ENCODE data around the gene FMO4.
A peak's percentile ranks its signal among the peaks of the same experiment; 100 is the strongest.

FMO4 gene

DNA sequence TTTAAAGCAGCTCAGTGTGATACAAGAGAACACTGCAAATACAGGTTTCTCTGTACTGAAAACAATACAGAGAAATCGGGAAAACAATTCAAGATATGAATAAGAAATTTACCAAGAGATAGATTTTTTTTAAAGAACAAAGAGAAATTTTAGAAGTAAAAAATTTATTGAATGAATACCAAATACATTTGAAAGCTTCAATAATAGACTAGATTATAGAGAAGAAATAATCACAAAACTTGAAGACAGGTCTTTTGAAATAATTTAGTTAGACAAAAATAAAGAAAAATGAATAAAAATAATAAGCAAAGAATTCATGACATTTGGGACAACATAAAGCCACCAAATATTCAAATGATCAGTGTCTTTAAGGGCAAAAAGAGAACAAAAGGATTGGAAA, 13.6 kb upstream of the FMO4 start:
- TF ChIP-seq, protein P1, sequence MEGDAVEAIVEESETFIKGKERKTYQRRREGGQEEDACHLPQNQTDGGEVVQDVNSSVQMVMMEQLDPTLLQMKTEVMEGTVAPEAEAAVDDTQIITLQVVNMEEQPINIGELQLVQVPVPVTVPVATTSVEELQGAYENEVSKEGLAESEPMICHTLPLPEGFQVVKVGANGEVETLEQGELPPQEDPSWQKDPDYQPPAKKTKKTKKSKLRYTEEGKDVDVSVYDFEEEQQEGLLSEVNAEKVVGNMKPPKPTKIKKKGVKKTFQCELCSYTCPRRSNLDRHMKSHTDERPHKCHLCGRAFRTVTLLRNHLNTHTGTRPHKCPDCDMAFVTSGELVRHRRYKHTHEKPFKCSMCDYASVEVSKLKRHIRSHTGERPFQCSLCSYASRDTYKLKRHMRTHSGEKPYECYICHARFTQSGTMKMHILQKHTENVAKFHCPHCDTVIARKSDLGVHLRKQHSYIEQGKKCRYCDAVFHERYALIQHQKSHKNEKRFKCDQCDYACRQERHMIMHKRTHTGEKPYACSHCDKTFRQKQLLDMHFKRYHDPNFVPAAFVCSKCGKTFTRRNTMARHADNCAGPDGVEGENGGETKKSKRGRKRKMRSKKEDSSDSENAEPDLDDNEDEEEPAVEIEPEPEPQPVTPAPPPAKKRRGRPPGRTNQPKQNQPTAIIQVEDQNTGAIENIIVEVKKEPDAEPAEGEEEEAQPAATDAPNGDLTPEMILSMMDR (IDR thresholded peaks at IDR 0.05; ENCODE audit: low read depth, low read length): no peak
- TF ChIP-seq MYC (IDR thresholded peaks at IDR 0.05; ENCODE audit: low read depth, low read length) (no peak), POLR2A (IDR thresholded peaks at IDR 0.05; ENCODE audit: extremely low read depth, insufficient read length) (no peak)
- TF ChIP-seq, protein P2, sequence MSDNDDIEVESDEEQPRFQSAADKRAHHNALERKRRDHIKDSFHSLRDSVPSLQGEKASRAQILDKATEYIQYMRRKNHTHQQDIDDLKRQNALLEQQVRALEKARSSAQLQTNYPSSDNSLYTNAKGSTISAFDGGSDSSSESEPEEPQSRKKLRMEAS (IDR thresholded peaks at IDR 0.05; ENCODE audit: low read depth, low read length): no peak
- DNase-seq (ENCODE audit: low read depth): no peak
- no peak overlapping the region for H3K4me3 ChIP-seq (ENCODE audit: low read depth, low read length)

DNA sequence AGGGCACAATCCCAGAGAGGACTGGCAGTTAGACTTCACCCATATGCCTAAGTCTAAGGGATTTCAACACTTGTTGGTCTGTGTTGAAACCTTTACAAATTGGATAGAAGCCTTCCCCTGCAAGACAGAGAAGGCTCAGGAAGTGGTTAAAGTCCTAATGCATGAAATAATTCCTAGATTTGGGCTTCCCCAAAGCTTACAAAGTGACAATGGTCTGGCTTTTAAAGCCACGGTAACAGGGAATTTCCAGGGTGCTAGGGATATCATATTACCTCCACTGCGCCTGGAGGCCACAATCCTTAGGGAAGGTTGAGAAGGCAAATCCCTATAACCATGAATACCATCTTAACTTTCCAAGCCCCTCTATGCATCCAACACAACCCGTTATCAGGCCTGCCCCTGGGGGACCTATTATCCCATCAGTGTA, 3.3 kb upstream of the FMO4 start:
- no peak overlapping the region for H3K4me3 ChIP-seq (ENCODE audit: low read depth, low read length)
- peak; percentile 32 for DNase-seq (ENCODE audit: low read depth)
- TF ChIP-seq MYC (IDR thresholded peaks at IDR 0.05; ENCODE audit: low read depth, low read length) (no peak), POLR2A (IDR thresholded peaks at IDR 0.05; ENCODE audit: extremely low read depth, insufficient read length) (no peak)
- TF ChIP-seq, protein P1 (IDR thresholded peaks at IDR 0.05; ENCODE audit: low read depth, low read length): no peak
- TF ChIP-seq, protein P2 (IDR thresholded peaks at IDR 0.05; ENCODE audit: low read depth, low read length): no peak

DNA sequence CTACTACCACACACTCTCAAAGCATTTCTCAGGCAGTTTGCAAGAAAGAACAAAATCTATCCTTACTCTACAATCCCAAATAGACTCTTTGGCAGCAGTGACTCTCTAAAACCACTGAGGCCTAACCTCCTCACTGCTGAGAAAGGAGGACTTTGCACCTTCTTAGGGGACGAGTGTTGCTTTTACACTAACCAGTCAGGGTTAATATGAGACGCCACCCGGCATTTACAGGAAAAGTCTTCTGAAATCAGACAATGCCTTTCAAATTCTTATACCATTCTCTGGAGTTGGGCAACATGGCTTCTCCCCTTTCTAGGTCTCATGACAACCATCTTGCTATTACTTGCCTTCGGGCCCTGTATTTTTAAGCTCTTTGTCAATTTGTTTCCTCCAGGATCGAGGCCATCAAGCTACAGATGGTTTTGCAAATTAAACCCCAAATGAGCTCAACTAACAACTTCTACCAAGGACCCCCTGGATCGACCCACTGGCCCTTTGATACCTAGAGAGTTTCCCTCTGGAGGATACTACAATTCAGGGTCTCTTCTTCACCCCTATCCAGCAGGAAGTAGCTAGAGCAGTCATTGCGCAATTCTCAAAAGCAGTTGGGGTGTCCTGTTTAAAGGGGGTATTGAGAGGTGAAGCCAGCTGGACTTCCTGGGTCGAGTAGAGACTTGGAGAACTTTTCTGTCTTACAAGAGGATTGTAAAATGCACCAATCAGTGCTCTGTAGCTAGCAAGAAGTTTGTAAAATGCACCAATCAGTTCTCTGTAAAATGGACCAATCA, 2.0 kb upstream of the FMO4 start:
- H3K4me3 ChIP-seq (ENCODE audit: low read depth, low read length): no peak overlapping the region
- DNase-seq (ENCODE audit: low read depth): no peak
- no peak for TF ChIP-seq POLR2A (IDR thresholded peaks at IDR 0.05; ENCODE audit: extremely low read depth, insufficient read length)
- TF ChIP-seq, protein P2 (IDR thresholded peaks at IDR 0.05; ENCODE audit: low read depth, low read length): no peak
- no peak for TF ChIP-seq MYC (IDR thresholded peaks at IDR 0.05; ENCODE audit: low read depth, low read length)
- TF ChIP-seq, protein P1 (IDR thresholded peaks at IDR 0.05; ENCODE audit: low read depth, low read length): no peak

DNA sequence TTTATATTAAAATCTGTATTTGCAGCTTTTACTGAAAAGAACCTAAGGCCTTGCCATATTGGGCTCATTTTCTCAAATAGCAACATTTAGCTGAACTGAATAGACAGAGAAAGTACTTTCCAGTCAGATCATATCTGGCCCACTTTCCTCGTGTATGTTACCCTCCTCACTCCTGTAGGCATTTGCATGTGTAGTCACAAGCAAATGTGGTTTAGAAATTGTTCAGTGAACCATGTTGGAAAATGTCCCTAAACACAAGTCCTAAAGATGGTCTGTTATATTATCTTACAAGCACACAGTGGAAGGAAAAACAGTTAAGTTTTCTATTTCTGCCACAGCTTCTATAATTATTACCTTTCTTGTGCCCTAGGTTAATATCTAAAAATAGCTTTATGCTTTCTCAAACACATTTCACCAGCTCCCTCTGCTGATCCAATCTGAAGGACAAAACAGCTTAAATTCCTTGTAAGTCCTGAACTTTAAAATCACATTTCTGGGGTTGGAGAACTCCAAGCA, 606 bp upstream of the FMO4 start:
- H3K4me3 ChIP-seq (ENCODE audit: low read depth, low read length): no peak overlapping the region
- no peak for TF ChIP-seq POLR2A (IDR thresholded peaks at IDR 0.05; ENCODE audit: extremely low read depth, insufficient read length)
- TF ChIP-seq, protein P2 (IDR thresholded peaks at IDR 0.05; ENCODE audit: low read depth, low read length): no peak
- no peak for TF ChIP-seq MYC (IDR thresholded peaks at IDR 0.05; ENCODE audit: low read depth, low read length)
- TF ChIP-seq, protein P1 (IDR thresholded peaks at IDR 0.05; ENCODE audit: low read depth, low read length): no peak
- DNase-seq (ENCODE audit: low read depth): no peak

DNA sequence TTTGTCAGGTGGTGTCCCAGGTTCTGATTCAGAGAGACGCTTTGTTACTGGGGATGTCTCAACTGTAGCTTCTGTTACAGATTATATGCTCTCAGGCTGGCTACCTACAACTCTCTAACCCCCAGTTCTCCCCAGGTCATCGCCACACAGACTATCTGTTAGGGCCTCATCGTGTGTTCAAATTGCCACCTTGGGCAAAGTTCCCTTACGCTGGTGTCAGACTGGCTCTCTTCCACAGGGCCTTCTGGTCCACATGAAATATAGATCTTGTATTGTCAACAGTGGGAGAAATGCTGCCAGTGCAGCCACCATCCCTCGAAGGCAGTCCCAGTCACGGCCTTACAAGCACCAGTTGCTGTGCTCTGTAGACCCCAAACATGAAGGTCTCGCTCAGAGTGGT, 15.3 kb downstream of the FMO4 start:
- no peak for DNase-seq (ENCODE audit: low read depth)
- no peak overlapping the region for H3K4me3 ChIP-seq (ENCODE audit: low read depth, low read length)
- TF ChIP-seq MYC (IDR thresholded peaks at IDR 0.05; ENCODE audit: low read depth, low read length) (no peak), POLR2A (IDR thresholded peaks at IDR 0.05; ENCODE audit: extremely low read depth, insufficient read length) (no peak)
- TF ChIP-seq, protein P1 (IDR thresholded peaks at IDR 0.05; ENCODE audit: low read depth, low read length): no peak
- TF ChIP-seq, protein P2 (IDR thresholded peaks at IDR 0.05; ENCODE audit: low read depth, low read length): no peak
